ENCODE results near the gene CGNL1.

DNA sequence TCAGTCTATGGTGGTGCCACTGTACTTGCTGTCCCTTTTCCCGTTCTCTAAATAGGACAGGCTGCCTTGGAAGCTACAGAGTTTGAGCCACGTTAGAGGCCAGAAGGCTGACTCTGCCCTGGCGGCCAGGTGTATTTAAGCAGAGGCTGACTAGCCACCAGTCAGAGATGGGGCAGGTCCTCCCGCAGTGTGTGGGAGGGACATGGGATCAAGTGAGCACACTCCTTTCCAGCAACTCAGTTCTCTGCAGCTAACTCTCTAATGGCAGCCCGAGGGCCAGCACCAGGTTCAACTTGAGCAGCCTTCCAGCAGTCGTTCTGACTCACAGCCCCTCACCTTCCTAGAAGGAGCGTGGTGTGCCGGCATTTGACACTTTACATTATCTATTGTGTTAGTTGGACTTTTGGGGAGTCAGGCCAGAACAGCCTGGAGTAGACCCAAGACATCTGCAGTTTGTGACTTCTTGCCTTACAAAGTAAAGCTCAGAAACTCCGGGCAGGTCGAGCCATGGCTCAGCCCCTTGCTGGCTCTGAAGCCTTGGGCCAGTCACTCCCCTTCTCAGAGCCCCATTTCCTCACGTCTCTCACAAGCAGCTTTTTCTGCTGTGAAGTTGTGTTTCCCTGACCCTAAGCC is 168.7 kb downstream of the CGNL1 start:
- TF ChIP-seq, protein P1, sequence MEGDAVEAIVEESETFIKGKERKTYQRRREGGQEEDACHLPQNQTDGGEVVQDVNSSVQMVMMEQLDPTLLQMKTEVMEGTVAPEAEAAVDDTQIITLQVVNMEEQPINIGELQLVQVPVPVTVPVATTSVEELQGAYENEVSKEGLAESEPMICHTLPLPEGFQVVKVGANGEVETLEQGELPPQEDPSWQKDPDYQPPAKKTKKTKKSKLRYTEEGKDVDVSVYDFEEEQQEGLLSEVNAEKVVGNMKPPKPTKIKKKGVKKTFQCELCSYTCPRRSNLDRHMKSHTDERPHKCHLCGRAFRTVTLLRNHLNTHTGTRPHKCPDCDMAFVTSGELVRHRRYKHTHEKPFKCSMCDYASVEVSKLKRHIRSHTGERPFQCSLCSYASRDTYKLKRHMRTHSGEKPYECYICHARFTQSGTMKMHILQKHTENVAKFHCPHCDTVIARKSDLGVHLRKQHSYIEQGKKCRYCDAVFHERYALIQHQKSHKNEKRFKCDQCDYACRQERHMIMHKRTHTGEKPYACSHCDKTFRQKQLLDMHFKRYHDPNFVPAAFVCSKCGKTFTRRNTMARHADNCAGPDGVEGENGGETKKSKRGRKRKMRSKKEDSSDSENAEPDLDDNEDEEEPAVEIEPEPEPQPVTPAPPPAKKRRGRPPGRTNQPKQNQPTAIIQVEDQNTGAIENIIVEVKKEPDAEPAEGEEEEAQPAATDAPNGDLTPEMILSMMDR (IDR thresholded peaks at IDR 0.05), result no peak
- TF ChIP-seq REST (IDR thresholded peaks at IDR 0.05) (no peak), PBX3 (IDR thresholded peaks at IDR 0.05) (no peak), EP300 (IDR thresholded peaks at IDR 0.05) (no peak), POLR2A (IDR thresholded peaks at IDR 0.05; ENCODE audit: low read length) (no peak), FOSL2 (IDR thresholded peaks at IDR 0.05) (no peak), FOSL2 (CRISPR knock-in tag; IDR thresholded peaks at IDR 0.05) (no peak), ZFP36 (IDR thresholded peaks at IDR 0.05; ENCODE audit: borderline replicate concordance, partially characterized antibody) (no peak), POLR2AphosphoS2 (conservative IDR thresholded peaks at IDR 0.05; ENCODE audit: low read length) (no peak), MAFK (IDR thresholded peaks at IDR 0.05; ENCODE audit: partially characterized antibody) (no peak), SMC3 (IDR thresholded peaks at IDR 0.05) (no peak), JUN (IDR thresholded peaks at IDR 0.05) (no peak), RFX5 (IDR thresholded peaks at IDR 0.05) (no peak), CEBPB (IDR thresholded peaks at IDR 0.05) (no peak)
